Measurements from ENCODE around the gene CDH4.

CDH4 gene

GRCh38 chr20:61324906-61325305 lies 72.8 kb downstream of the CDH4 start:
- H3K27me3 ChIP-seq (ENCODE audit: low read depth), result no peaks in the 10 kb centered on the region
- H3K36me3 ChIP-seq (replicated peaks), result no peaks in the 10 kb centered on the region
- no peak overlapping the region for H3K4me3 ChIP-seq
- in situ Hi-C loops (cut with MboI; ENCODE audit: low sequenced_read_pairs), result no loop called here
- no peaks in the 10 kb centered on the region for H3K4me1 ChIP-seq
- H3K9me3 ChIP-seq, result no peaks in the 10 kb centered on the region
- DNase-seq (ENCODE audit: low spot score in 2 of 2), result no peak

- Histone ChIP-seq H3K27me3 (ENCODE audit: low read depth) (no peaks in the 10 kb centered on the region), H3K9me3 (no peaks in the 10 kb centered on the region), H3K36me3 (replicated peaks) (no peaks in the 10 kb centered on the region), H3K4me3 (no peak overlapping the region), H3K4me1 (no peaks in the 10 kb centered on the region)
- in situ Hi-C loops (cut with MboI; ENCODE audit: low sequenced_read_pairs), result no loop called here
- DNase-seq (ENCODE audit: low spot score in 2 of 2), result no peak
Measured at GRCh38 chr20:61325718-61326117, 73.7 kb downstream of the CDH4 start.

- in situ Hi-C loops (cut with MboI; ENCODE audit: low sequenced_read_pairs), result no loop called here
- H3K4me1 ChIP-seq, result no peaks in the 10 kb centered on the region
- no peaks in the 10 kb centered on the region for H3K27me3 ChIP-seq (ENCODE audit: low read depth)
- DNase-seq (ENCODE audit: low spot score in 2 of 2), result no peak
- H3K9me3 ChIP-seq, result no peaks in the 10 kb centered on the region
- H3K4me3 ChIP-seq, result no peak overlapping the region
- H3K36me3 ChIP-seq (replicated peaks), result no peaks in the 10 kb centered on the region
Measured at GRCh38 chr20:61328911-61329558, 77.0 kb downstream of the CDH4 start.

- Histone ChIP-seq H3K27me3 (ENCODE audit: low read depth) (no peaks in the 10 kb centered on the region), H3K4me1 (no peaks in the 10 kb centered on the region), H3K36me3 (replicated peaks) (no peaks in the 10 kb centered on the region), H3K4me3 (no peak overlapping the region), H3K9me3 (no peaks in the 10 kb centered on the region)
- in situ Hi-C loops (cut with MboI; ENCODE audit: low sequenced_read_pairs), result no loop called here
- DNase-seq (ENCODE audit: low spot score in 2 of 2), result no peak
Measured at GRCh38 chr20:61330441-61330840, 78.4 kb downstream of the CDH4 start.

- in situ Hi-C loops (cut with MboI; ENCODE audit: low sequenced_read_pairs), result no loop called here
- H3K36me3 ChIP-seq (replicated peaks), result no peaks in the 10 kb centered on the region
- no peaks in the 10 kb centered on the region for H3K4me1 ChIP-seq
- no peak overlapping the region for H3K4me3 ChIP-seq
- H3K27me3 ChIP-seq (ENCODE audit: low read depth), result no peaks in the 10 kb centered on the region
- H3K9me3 ChIP-seq, result no peaks in the 10 kb centered on the region
- DNase-seq (ENCODE audit: low spot score in 2 of 2), result no peak
Measured at GRCh38 chr20:61331543-61331942, 79.5 kb downstream of the CDH4 start.

GRCh38 chr20:61332016-61332975 lies 80.2 kb downstream of the CDH4 start:
- H3K4me1 ChIP-seq, result no peaks in the 10 kb centered on the region
- no peak for DNase-seq (ENCODE audit: low spot score in 2 of 2)
- in situ Hi-C loops (cut with MboI; ENCODE audit: low sequenced_read_pairs), result no loop called here
- H3K9me3 ChIP-seq, result no peaks in the 10 kb centered on the region
- no peaks in the 10 kb centered on the region for H3K36me3 ChIP-seq (replicated peaks)
- no peaks in the 10 kb centered on the region for H3K27me3 ChIP-seq (ENCODE audit: low read depth)
- no peak overlapping the region for H3K4me3 ChIP-seq

- DNase-seq (ENCODE audit: low spot score in 2 of 2), result no peak
- H3K9me3 ChIP-seq, result no peaks in the 10 kb centered on the region
- H3K4me3 ChIP-seq, result no peak overlapping the region
- no peaks in the 10 kb centered on the region for H3K27me3 ChIP-seq (ENCODE audit: low read depth)
- in situ Hi-C loops (cut with MboI; ENCODE audit: low sequenced_read_pairs), result no loop called here
- H3K36me3 ChIP-seq (replicated peaks), result no peaks in the 10 kb centered on the region
- H3K4me1 ChIP-seq, result no peaks in the 10 kb centered on the region
Measured at GRCh38 chr20:61333484-61334108, 81.5 kb downstream of the CDH4 start.

- H3K9me3 ChIP-seq, result no peaks in the 10 kb centered on the region
- H3K36me3 ChIP-seq (replicated peaks), result no peaks in the 10 kb centered on the region
- in situ Hi-C loops (cut with MboI; ENCODE audit: low sequenced_read_pairs), result no loop called here
- DNase-seq (ENCODE audit: low spot score in 2 of 2), result no peak
- H3K4me1 ChIP-seq, result no peaks in the 10 kb centered on the region
- H3K27me3 ChIP-seq (ENCODE audit: low read depth), result no peaks in the 10 kb centered on the region
- H3K4me3 ChIP-seq, result no peak overlapping the region
Measured at GRCh38 chr20:61340157-61340556, 88.1 kb downstream of the CDH4 start.

GRCh38 chr20:61341605-61342004 lies 89.5 kb downstream of the CDH4 start:
- Histone ChIP-seq H3K4me3 (no peak overlapping the region), H3K4me1 (no peaks in the 10 kb centered on the region), H3K36me3 (replicated peaks) (no peaks in the 10 kb centered on the region), H3K9me3 (no peaks in the 10 kb centered on the region), H3K27me3 (ENCODE audit: low read depth) (no peaks in the 10 kb centered on the region)
- no peak for DNase-seq (ENCODE audit: low spot score in 2 of 2)
- in situ Hi-C loops (cut with MboI; ENCODE audit: low sequenced_read_pairs), result no loop called here

GRCh38 chr20:61343934-61344333 lies 91.9 kb downstream of the CDH4 start:
- H3K36me3 ChIP-seq (replicated peaks), result no peaks in the 10 kb centered on the region
- no peak for DNase-seq (ENCODE audit: low spot score in 2 of 2)
- no peaks in the 10 kb centered on the region for H3K27me3 ChIP-seq (ENCODE audit: low read depth)
- in situ Hi-C loops (cut with MboI; ENCODE audit: low sequenced_read_pairs), result no loop called here
- H3K4me1 ChIP-seq, result no peaks in the 10 kb centered on the region
- H3K4me3 ChIP-seq, result no peak overlapping the region
- H3K9me3 ChIP-seq, result no peaks in the 10 kb centered on the region

GRCh38 chr20:61345656-61346055 lies 93.6 kb downstream of the CDH4 start:
- DNase-seq (ENCODE audit: low spot score in 2 of 2), result no peak
- no peaks in the 10 kb centered on the region for H3K9me3 ChIP-seq
- H3K27me3 ChIP-seq (ENCODE audit: low read depth), result no peaks in the 10 kb centered on the region
- no peak overlapping the region for H3K4me3 ChIP-seq
- H3K36me3 ChIP-seq (replicated peaks), result no peaks in the 10 kb centered on the region
- in situ Hi-C loops (cut with MboI; ENCODE audit: low sequenced_read_pairs), result no loop called here
- H3K4me1 ChIP-seq, result no peaks in the 10 kb centered on the region

GRCh38 chr20:61346996-61347395 lies 94.9 kb downstream of the CDH4 start:
- DNase-seq (ENCODE audit: low spot score in 2 of 2), result no peak
- H3K9me3 ChIP-seq, result no peaks in the 10 kb centered on the region
- no peak overlapping the region for H3K4me3 ChIP-seq
- H3K36me3 ChIP-seq (replicated peaks), result no peaks in the 10 kb centered on the region
- H3K4me1 ChIP-seq, result no peaks in the 10 kb centered on the region
- in situ Hi-C loops (cut with MboI; ENCODE audit: low sequenced_read_pairs), result no loop called here
- no peaks in the 10 kb centered on the region for H3K27me3 ChIP-seq (ENCODE audit: low read depth)

GRCh38 chr20:61347443-61347842 lies 95.4 kb downstream of the CDH4 start:
- Histone ChIP-seq H3K36me3 (replicated peaks) (no peaks in the 10 kb centered on the region), H3K27me3 (ENCODE audit: low read depth) (no peaks in the 10 kb centered on the region), H3K4me1 (no peaks in the 10 kb centered on the region), H3K4me3 (no peak overlapping the region), H3K9me3 (no peaks in the 10 kb centered on the region)
- DNase-seq (ENCODE audit: low spot score in 2 of 2), result no peak
- in situ Hi-C loops (cut with MboI; ENCODE audit: low sequenced_read_pairs), result no loop called here

All from HAP-1 (cell line).